GM10248 (cell line): ENCODE data around the gene PCDH19.
"Not testable (repeated sequence)": the region's sequence is repeated elsewhere in the genome, so short reads cannot be mapped to it uniquely, and the experiment has no call there.

Experiments used
- CTCF ChIA-PET: fragments of 300-600 bp; sonication (Branson Sonifier 250); formaldehyde crosslinking; extraction: SDS; loops from one replicate; lab custom pipeline; 2021; ENCODE audit warnings: antibody characterized with exemption; lab: Yijun Ruan, JAX
- POLR2A ChIA-PET: fragments of 350-650 bp; sonication (Branson Sonifier 250); formaldehyde crosslinking; extraction: SDS; loops from one replicate; lab custom pipeline; 2020; ENCODE audit warnings: antibody characterized with exemption; lab: Yijun Ruan, JAX
- DNase-seq: peaks from one replicate; pipeline ENCODE4 v3.0.0; 2012; ENCODE audit errors: extremely low spot score
- CTCF ChIP-seq: IDR thresholded peaks from 2 replicates; pipeline ENCODE4 v1.5.1; 2012; ENCODE audit warnings: mild to moderate bottlenecking, low read depth; ENCODE audit errors: extremely low read depth, missing control alignments, control extremely low read depth

PCDH19 gene

GRCh38 chrX:100409610-100410590, at the start of gene PCDH19:
Gene PCDH19, minus strand, starts transcription at chrX:100410273. Its CDS starts 1,676 bp downstream, at chrX:100408597.
- ChIA-PET CTCF (no interaction called here), POLR2A (no interaction called here)
- DNase-seq, result peak; percentile 15
- TF ChIP-seq CTCF, result no peak

- ChIA-PET POLR2A (no interaction called here), CTCF (interaction anchor here (0.9 to 1.5 kb wide), 3 partner anchors 9 to 15 kb away, joined by 3 to 6 read pairs (median 3); no protein-coding TSS in a partner anchor)
- TF ChIP-seq CTCF, result no peak
- DNase-seq, result no peak
Measured at GRCh38 chrX:100449696-100450608, 39.9 kb upstream of the PCDH19 start.

GRCh38 chrX:100447655-100448397, 37.8 kb upstream of the PCDH19 start:
- peak; percentile 46 for DNase-seq
- POLR2A ChIA-PET, result no interaction called here
- CTCF ChIA-PET, result interaction anchor here (0.9 to 1.9 kb wide), 8 partner anchors 8 to 144 kb away, joined by 3 to 6 read pairs (median 3); no protein-coding TSS in a partner anchor
- TF ChIP-seq CTCF, result peak; percentile 65

GRCh38 chrX:100445593-100445992, 35.5 kb upstream of the PCDH19 start:
- no peak for DNase-seq
- ChIA-PET CTCF (interaction anchor here (0.9 to 1.4 kb wide), 2 partner anchors 8 to 32 kb away, joined by 3 read pairs; no protein-coding TSS in a partner anchor), POLR2A (no interaction called here)
- TF ChIP-seq CTCF, result no peak

- CTCF ChIA-PET, POLR2A ChIA-PET: not testable (repeated sequence)
Measured at GRCh38 chrX:100441321-100441720, 31.2 kb upstream of the PCDH19 start.

GRCh38 chrX:100440006-100440405, 29.9 kb upstream of the PCDH19 start:
- DNase-seq, result no peak
- ChIA-PET CTCF (no interaction called here), POLR2A (no interaction called here)
- TF ChIP-seq CTCF, result no peak

More at GRCh38 chrX:100441321-100441720, 31.2 kb upstream of the PCDH19 start:
- DNase-seq, result not testable (repeated sequence)
